Tibial nerve (tissue), 4 donors: ENCODE results near the gene KIAA1191. TPM values are rescaled to one million over a fixed set of nuclear protein-coding genes. Genes with fewer than 3 reads are reported as not detected.

Experiments
- DNase-seq, 2 donors: peaks; one replicate each; pipeline ENCODE4 v3.0.0-alpha.2; 2019; ENCODE audit warnings: low spot score in 2 of 2
- H3K27ac ChIP-seq, 4 donors: fragments of 200-600 bp; sonication (generic) in 3 of 4; one replicate each; pipeline ENCODE4 v1.5.1; 2017 to 2019; ENCODE audit warnings: mild to moderate bottlenecking in 1 of 4
- H3K27me3 ChIP-seq, 2 donors: fragments of 200-600 bp; sonication (generic) in 1 of 2; one replicate each; pipeline versions ENCODE4 v1.5.1 to v1.6.0; 2017 to 2019
- H3K36me3 ChIP-seq, 3 donors: fragments of 200-600 bp; sonication (generic); one replicate each; pipeline ENCODE4 v1.5.1; 2018 to 2019
- H3K4me1 ChIP-seq, 4 donors: fragments of 200-600 bp; sonication (generic) in 3 of 4; one replicate each; pipeline ENCODE4 v1.5.1; 2017 to 2019
- H3K4me3 ChIP-seq, 4 donors: fragments of 200-600 bp; sonication (generic) in 3 of 4; one replicate each; pipeline ENCODE4 v1.5.1; 2017 to 2019; ENCODE audit warnings: mild to moderate bottlenecking in 1 of 4, moderate library complexity in 1 of 4
- H3K9me3 ChIP-seq, 4 donors: fragments of 200-600 bp; sonication (generic) in 3 of 4; one replicate each; pipeline ENCODE4 v1.5.1; 2017 to 2019
- CTCF ChIP-seq, 5 experiments: fragments of 200-600 bp in 3 of 5; fragments of 450-650 bp in 2 of 5; sonication (generic) in 3 of 5; IDR thresholded peaks; one replicate each; pipeline ENCODE4 v1.5.1; 2016 to 2019; ENCODE audit warnings: antibody characterized with exemption in 5 of 5, mild to moderate bottlenecking in 3 of 5, moderate library complexity in 2 of 5
- EP300 ChIP-seq, 2 donors: sonication (generic); formaldehyde crosslinking; IDR thresholded peaks; one replicate each; pipeline ENCODE4 v1.6.1; 2017; ENCODE audit warnings: antibody characterized with exemption in 2 of 2, mild to moderate bottlenecking in 1 of 2
- POLR2A ChIP-seq, 2 donors: fragments of 450-650 bp; IDR thresholded peaks; one replicate each; pipeline ENCODE4 v1.6.1; 2017; ENCODE audit warnings: antibody characterized with exemption in 2 of 2, mild to moderate bottlenecking in 2 of 2, moderate library complexity in 2 of 2
- WGBS, 2 donors: methylation state at CpG; one replicate each; pipeline ENCODE4 v1.1.5; 2018; 5-methylcytosine and 5-hydroxymethylcytosine counted together
- total RNA-seq, 4 donors: library from RNA; depleted of rRNA; stranded (reverse); fragments of >200 nt; gene quantifications; one replicate each; pipeline ENCODE4 v1.1.0, GENCODE V29; 2016

Gene KIAA1191
- total RNA-seq, 4 donors from 2014 or later, result 77.9 to 91.3 (median 90.0) TPM

GRCh38 chr5:176394096-176394495, 32.5 kb upstream of the KIAA1191 start:
- no peak overlapping the region for H3K4me3 ChIP-seq
- 88 to 89% methylated on average over 9 of the region's 9 CpGs for WGBS, 2 donors
- H3K36me3 ChIP-seq, result peaks cover 0 to 68% (median 0%) of the 10 kb centered on the region in 3 donors
- no peak for DNase-seq
- peaks cover 0 to 39% (median 6%) of the 10 kb centered on the region in 4 donors for H3K4me1 ChIP-seq
- no peak for TF ChIP-seq EP300 (IDR thresholded peaks at IDR 0.05)
- no peak for TF ChIP-seq POLR2A (IDR thresholded peaks at IDR 0.05)
- TF ChIP-seq CTCF (IDR thresholded peaks at IDR 0.05), result no peak
- no peaks in the 10 kb centered on the region for H3K9me3 ChIP-seq
- H3K27ac ChIP-seq, result no peak overlapping the region
- H3K27me3 ChIP-seq, result no peaks in the 10 kb centered on the region

GRCh38 chr5:176392526-176392925, 31.0 kb upstream of the KIAA1191 start:
- 85 to 86% methylated on average over 11 of the region's 11 CpGs for WGBS, 2 donors
- Histone ChIP-seq H3K36me3 (peaks cover 0 to 68% (median 0%) of the 10 kb centered on the region in 3 donors), H3K27me3 (no peaks in the 10 kb centered on the region), H3K4me1 (peaks cover 0 to 40% (median 8%) of the 10 kb centered on the region in 4 donors), H3K27ac (no peak overlapping the region), H3K9me3 (no peaks in the 10 kb centered on the region), H3K4me3 (no peak overlapping the region)
- TF ChIP-seq CTCF (IDR thresholded peaks at IDR 0.05) (no peak), EP300 (IDR thresholded peaks at IDR 0.05) (no peak), POLR2A (IDR thresholded peaks at IDR 0.05) (no peak)
- no peak for DNase-seq

- Histone ChIP-seq H3K4me1 (peaks cover 0 to 43% (median 14%) of the 10 kb centered on the region in 4 donors), H3K4me3 (no peak overlapping the region), H3K36me3 (peaks cover 0 to 67% (median 0%) of the 10 kb centered on the region in 3 donors), H3K27me3 (no peaks in the 10 kb centered on the region), H3K9me3 (no peaks in the 10 kb centered on the region), H3K27ac (no peak overlapping the region)
- no peak for DNase-seq
- 83 to 91% methylated on average over 4 of the region's 4 CpGs for WGBS, 2 donors
- TF ChIP-seq POLR2A (IDR thresholded peaks at IDR 0.05) (no peak), EP300 (IDR thresholded peaks at IDR 0.05) (no peak), CTCF (IDR thresholded peaks at IDR 0.05) (no peak)
Observed at GRCh38 chr5:176391999-176392398, 30.4 kb upstream of the KIAA1191 start.

DNA sequence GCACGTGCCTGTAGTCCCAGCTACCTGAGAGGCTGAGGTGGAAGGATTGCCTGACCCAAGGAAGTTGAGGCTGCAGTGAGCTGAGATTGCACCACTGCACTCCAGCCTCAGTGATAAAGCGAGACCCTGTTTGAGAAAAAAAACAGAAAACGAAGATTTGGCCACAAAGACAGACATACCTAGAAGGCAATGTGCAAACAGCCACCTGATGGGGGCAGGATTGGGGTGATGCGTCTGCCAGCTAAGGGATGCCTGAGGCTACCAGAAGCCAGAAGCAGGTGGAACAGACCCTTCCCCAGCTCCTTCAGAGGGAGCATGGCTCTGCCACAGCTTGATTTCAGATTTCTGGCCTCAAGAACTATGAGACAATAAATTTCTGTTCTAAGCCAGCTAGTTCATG, 29.9 kb upstream of the KIAA1191 start:
- no peak for DNase-seq
- Histone ChIP-seq H3K9me3 (no peaks in the 10 kb centered on the region), H3K27me3 (no peaks in the 10 kb centered on the region), H3K4me3 (no peak overlapping the region), H3K27ac (no peak overlapping the region), H3K36me3 (peaks cover 0 to 64% (median 0%) of the 10 kb centered on the region in 3 donors), H3K4me1 (peaks cover 0 to 43% (median 15%) of the 10 kb centered on the region in 4 donors)
- whole genome bisulfite sequencing, 2 donors, result 87 to 95% methylated on average over 4 of the region's 4 CpGs
- no peak for TF ChIP-seq CTCF (IDR thresholded peaks at IDR 0.05)
- TF ChIP-seq EP300 (IDR thresholded peaks at IDR 0.05), result no peak
- no peak for TF ChIP-seq POLR2A (IDR thresholded peaks at IDR 0.05)

- WGBS, 2 donors, result 27 to 29% methylated on average over 40 to 41 of the region's 41 CpGs
Observed at GRCh38 chr5:176389135-176390123, 27.9 kb upstream of the KIAA1191 start.

More at GRCh38 chr5:176389135-176390123, 27.9 kb upstream of the KIAA1191 start:
- Histone ChIP-seq H3K4me1 (peaks cover 0 to 35% (median 15%) of the 10 kb centered on the region in 4 donors), H3K27ac (peak overlapping the region; percentile 71 to 98 (median 96)), H3K4me3 (peak overlapping the region; percentile 73 to 92 (median 76)), H3K9me3 (no peaks in the 10 kb centered on the region), H3K36me3 (peaks cover 0 to 66% (median 3%) of the 10 kb centered on the region in 3 donors), H3K27me3 (no peaks in the 10 kb centered on the region)
- TF ChIP-seq CTCF (IDR thresholded peaks at IDR 0.05) (no peak), EP300 (IDR thresholded peaks at IDR 0.05) (peak in 1 of 2 donors; percentile 65), POLR2A (IDR thresholded peaks at IDR 0.05) (peak; percentile 66 to 74)
- DNase-seq, result no peak
